ENCODE results near the gene TBL3. TPM values are rescaled to one million over a fixed set of nuclear protein-coding genes. Genes with fewer than 3 reads are reported as not detected.
A peak's percentile ranks its signal among the peaks of the same experiment; 100 is the strongest.

TBL3 gene
- total RNA-seq, 1 experiment from 2014 or later, result 73.4 TPM

GRCh38 chr16:1942810-1943726, 28.8 kb upstream of the TBL3 start, which contains the start of gene MSRB1 (continued):
- TF ChIP-seq ZNF512 (CRISPR knock-in tag; IDR thresholded peaks at IDR 0.05; ENCODE audit: borderline replicate concordance) (no peak), ZBTB43 (CRISPR knock-in tag; IDR thresholded peaks at IDR 0.05) (no peak)
- TF ChIP-seq, protein P1, sequence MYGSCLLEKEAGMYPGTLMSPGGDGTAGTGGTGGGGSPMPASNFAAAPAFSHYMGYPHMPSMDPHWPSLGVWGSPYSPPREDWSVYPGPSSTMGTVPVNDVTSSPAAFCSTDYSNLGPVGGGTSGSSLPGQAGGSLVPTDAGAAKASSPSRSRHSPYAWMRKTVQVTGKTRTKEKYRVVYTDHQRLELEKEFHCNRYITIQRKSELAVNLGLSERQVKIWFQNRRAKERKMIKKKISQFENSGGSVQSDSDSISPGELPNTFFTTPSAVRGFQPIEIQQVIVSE (CRISPR knock-in tag; IDR thresholded peaks at IDR 0.05; ENCODE audit: borderline replicate concordance), result no peak

- Mint-ChIP-seq H3K27me3 (ENCODE audit: low read depth) (peaks cover 16% of the 10 kb centered on the region), H3K36me3 (no peaks in the 10 kb centered on the region), H3K27ac (no peak overlapping the region), H3K9me3 (no peaks in the 10 kb centered on the region), H3K4me1 (peaks cover 22% of the 10 kb centered on the region), H3K4me3 (peak overlapping the region; percentile 87)
- ATAC-seq (no peak), DNase-seq (ENCODE audit: low spot score) (no peak)
- POLR2A ChIA-PET, result interaction anchor here (1.7 kb wide), 1 partner anchor 16 kb away, joined by 5 read pairs; no protein-coding TSS in a partner anchor
- CTCF ChIA-PET, result interaction anchor here (0.6 to 0.8 kb wide), 2 partner anchors 59 to 1419 kb away, joined by 3 read pairs; no protein-coding TSS in a partner anchor
- TF ChIP-seq, protein P2, sequence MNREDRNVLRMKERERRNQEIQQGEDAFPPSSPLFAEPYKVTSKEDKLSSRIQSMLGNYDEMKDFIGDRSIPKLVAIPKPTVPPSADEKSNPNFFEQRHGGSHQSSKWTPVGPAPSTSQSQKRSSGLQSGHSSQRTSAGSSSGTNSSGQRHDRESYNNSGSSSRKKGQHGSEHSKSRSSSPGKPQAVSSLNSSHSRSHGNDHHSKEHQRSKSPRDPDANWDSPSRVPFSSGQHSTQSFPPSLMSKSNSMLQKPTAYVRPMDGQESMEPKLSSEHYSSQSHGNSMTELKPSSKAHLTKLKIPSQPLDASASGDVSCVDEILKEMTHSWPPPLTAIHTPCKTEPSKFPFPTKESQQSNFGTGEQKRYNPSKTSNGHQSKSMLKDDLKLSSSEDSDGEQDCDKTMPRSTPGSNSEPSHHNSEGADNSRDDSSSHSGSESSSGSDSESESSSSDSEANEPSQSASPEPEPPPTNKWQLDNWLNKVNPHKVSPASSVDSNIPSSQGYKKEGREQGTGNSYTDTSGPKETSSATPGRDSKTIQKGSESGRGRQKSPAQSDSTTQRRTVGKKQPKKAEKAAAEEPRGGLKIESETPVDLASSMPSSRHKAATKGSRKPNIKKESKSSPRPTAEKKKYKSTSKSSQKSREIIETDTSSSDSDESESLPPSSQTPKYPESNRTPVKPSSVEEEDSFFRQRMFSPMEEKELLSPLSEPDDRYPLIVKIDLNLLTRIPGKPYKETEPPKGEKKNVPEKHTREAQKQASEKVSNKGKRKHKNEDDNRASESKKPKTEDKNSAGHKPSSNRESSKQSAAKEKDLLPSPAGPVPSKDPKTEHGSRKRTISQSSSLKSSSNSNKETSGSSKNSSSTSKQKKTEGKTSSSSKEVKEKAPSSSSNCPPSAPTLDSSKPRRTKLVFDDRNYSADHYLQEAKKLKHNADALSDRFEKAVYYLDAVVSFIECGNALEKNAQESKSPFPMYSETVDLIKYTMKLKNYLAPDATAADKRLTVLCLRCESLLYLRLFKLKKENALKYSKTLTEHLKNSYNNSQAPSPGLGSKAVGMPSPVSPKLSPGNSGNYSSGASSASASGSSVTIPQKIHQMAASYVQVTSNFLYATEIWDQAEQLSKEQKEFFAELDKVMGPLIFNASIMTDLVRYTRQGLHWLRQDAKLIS (CRISPR knock-in tag; IDR thresholded peaks at IDR 0.05; ENCODE audit: borderline replicate concordance), result no peak
- TF ChIP-seq NR3C1 (CRISPR knock-in tag; conservative IDR thresholded peaks at IDR 0.05; ENCODE audit: low read depth) (no peak), ZNF512 (CRISPR knock-in tag; IDR thresholded peaks at IDR 0.05; ENCODE audit: borderline replicate concordance) (no peak), MXD4 (CRISPR knock-in tag; IDR thresholded peaks at IDR 0.05; ENCODE audit: borderline replicate concordance) (no peak), JAZF1 (CRISPR knock-in tag; IDR thresholded peaks at IDR 0.05) (no peak), NR1H2 (CRISPR knock-in tag; IDR thresholded peaks at IDR 0.05) (no peak), ATF1 (CRISPR knock-in tag; IDR thresholded peaks at IDR 0.05) (no peak)
- TF ChIP-seq, protein P3, sequence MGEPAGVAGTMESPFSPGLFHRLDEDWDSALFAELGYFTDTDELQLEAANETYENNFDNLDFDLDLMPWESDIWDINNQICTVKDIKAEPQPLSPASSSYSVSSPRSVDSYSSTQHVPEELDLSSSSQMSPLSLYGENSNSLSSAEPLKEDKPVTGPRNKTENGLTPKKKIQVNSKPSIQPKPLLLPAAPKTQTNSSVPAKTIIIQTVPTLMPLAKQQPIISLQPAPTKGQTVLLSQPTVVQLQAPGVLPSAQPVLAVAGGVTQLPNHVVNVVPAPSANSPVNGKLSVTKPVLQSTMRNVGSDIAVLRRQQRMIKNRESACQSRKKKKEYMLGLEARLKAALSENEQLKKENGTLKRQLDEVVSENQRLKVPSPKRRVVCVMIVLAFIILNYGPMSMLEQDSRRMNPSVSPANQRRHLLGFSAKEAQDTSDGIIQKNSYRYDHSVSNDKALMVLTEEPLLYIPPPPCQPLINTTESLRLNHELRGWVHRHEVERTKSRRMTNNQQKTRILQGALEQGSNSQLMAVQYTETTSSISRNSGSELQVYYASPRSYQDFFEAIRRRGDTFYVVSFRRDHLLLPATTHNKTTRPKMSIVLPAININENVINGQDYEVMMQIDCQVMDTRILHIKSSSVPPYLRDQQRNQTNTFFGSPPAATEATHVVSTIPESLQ (CRISPR knock-in tag; IDR thresholded peaks at IDR 0.05), result no peak
- TF ChIP-seq, protein P4, sequence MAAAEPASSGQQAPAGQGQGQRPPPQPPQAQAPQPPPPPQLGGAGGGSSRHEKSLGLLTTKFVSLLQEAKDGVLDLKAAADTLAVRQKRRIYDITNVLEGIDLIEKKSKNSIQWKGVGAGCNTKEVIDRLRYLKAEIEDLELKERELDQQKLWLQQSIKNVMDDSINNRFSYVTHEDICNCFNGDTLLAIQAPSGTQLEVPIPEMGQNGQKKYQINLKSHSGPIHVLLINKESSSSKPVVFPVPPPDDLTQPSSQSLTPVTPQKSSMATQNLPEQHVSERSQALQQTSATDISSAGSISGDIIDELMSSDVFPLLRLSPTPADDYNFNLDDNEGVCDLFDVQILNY (CRISPR knock-in tag; IDR thresholded peaks at IDR 0.05), result no peak
- TF ChIP-seq, protein P5, sequence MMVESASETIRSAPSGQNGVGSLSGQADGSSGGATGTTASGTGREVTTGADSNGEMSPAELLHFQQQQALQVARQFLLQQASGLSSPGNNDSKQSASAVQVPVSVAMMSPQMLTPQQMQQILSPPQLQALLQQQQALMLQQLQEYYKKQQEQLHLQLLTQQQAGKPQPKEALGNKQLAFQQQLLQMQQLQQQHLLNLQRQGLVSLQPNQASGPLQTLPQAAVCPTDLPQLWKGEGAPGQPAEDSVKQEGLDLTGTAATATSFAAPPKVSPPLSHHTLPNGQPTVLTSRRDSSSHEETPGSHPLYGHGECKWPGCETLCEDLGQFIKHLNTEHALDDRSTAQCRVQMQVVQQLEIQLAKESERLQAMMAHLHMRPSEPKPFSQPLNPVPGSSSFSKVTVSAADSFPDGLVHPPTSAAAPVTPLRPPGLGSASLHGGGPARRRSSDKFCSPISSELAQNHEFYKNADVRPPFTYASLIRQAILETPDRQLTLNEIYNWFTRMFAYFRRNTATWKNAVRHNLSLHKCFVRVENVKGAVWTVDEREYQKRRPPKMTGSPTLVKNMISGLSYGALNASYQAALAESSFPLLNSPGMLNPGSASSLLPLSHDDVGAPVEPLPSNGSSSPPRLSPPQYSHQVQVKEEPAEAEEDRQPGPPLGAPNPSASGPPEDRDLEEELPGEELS (CRISPR knock-in tag; IDR thresholded peaks at IDR 0.05), result no peak
Observed at GRCh38 chr16:1944612-1945199, 27.1 kb upstream of the TBL3 start.
